ENCODE measurements around the gene SLC24A1.

- TF ChIP-seq SIN3A (IDR thresholded peaks at IDR 0.05; ENCODE audit: borderline replicate concordance, insufficient read depth, low read depth, low read length), result no peak
- TF ChIP-seq CTCF (IDR thresholded peaks at IDR 0.05), result no peak
- TF ChIP-seq REST (IDR thresholded peaks at IDR 0.05; ENCODE audit: insufficient read depth in 1 of 2, low read depth in 2 of 2, low read length in 1 of 2), result no peak
Observed at GRCh38 chr15:65577129-65577996, 44.4 kb upstream of the SLC24A1 start.

Data from Panc1 (cell line).